ENCODE results near the gene MLLT3.

DNA sequence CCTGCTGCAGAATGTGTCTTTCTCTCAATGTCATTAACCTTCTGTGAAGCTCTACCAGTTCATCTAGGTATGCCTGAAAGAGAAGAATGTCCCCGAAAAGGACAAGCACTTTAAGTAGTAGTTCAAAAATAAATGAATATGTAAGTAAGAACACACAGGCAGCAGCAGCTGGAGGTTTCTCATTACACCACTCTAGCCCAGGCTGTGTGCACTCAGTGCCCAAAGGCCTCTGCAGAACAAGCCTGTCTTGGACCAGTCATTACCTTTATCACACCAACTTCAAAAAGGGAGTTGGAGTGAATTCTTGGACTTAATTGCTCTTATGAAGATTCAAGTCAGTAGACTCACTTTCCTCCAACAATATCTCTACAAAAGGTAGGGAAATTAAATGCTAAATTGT is 268.8 kb downstream of the MLLT3 start:
- TF ChIP-seq, protein P1, sequence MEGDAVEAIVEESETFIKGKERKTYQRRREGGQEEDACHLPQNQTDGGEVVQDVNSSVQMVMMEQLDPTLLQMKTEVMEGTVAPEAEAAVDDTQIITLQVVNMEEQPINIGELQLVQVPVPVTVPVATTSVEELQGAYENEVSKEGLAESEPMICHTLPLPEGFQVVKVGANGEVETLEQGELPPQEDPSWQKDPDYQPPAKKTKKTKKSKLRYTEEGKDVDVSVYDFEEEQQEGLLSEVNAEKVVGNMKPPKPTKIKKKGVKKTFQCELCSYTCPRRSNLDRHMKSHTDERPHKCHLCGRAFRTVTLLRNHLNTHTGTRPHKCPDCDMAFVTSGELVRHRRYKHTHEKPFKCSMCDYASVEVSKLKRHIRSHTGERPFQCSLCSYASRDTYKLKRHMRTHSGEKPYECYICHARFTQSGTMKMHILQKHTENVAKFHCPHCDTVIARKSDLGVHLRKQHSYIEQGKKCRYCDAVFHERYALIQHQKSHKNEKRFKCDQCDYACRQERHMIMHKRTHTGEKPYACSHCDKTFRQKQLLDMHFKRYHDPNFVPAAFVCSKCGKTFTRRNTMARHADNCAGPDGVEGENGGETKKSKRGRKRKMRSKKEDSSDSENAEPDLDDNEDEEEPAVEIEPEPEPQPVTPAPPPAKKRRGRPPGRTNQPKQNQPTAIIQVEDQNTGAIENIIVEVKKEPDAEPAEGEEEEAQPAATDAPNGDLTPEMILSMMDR (IDR thresholded peaks at IDR 0.05), result no peak
- no peak for TF ChIP-seq POLR2A (IDR thresholded peaks at IDR 0.05)
- no peak for TF ChIP-seq POLR2AphosphoS5 (IDR thresholded peaks at IDR 0.05)

All from prostate gland (tissue), 2 donors.